GM10248 (cell line): ENCODE results near the gene SUSD3.

Experiments used
- CTCF ChIA-PET: fragments of 300-600 bp; sonication (Branson Sonifier 250); formaldehyde crosslinking; extraction: SDS; loops from one replicate; lab custom pipeline; 2021; ENCODE audit warnings: antibody characterized with exemption; lab: Yijun Ruan, JAX
- POLR2A ChIA-PET: fragments of 350-650 bp; sonication (Branson Sonifier 250); formaldehyde crosslinking; extraction: SDS; loops from one replicate; lab custom pipeline; 2020; ENCODE audit warnings: antibody characterized with exemption; lab: Yijun Ruan, JAX
- DNase-seq: peaks from one replicate; pipeline ENCODE4 v3.0.0; 2012; ENCODE audit errors: extremely low spot score
- TF ChIP-seq, protein P1 (sequence below): IDR thresholded peaks from 2 replicates; pipeline ENCODE4 v1.5.1; 2012; ENCODE audit warnings: mild to moderate bottlenecking, low read depth; ENCODE audit errors: extremely low read depth, missing control alignments, control extremely low read depth

The SUSD3 gene

DNA sequence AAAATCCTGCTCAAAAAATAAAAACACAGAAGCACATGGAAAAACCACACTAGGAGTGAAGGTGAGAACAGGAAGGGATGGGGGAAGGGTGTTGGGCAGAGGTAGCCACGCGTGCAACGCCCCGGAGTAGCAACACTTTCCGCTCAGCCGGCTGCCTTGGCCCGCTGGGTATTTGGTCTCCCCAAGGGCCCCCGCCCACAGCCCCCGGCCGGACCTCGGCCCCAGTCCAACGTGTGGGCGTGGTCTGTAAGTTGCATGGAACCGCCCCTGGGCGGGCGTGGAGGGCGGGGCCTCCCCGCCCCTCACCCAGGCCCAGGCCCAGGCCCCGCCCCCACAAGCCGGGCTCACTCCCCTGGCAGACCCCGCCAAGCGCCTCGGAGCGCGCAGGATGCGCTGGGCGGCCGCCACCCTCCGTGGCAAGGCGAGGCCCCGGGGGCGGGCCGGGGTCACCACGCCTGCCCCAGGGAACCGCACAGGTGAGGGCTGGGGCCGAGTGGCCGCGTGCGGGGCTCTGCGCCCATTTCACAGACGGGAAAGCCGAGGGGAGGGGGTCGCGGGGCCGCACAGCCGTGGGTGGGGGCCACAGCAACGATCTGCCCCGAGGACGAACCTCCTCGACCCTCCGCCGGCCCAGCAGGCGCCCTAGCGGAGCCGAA lies at the start of gene SUSD3:
SUSD3 (plus strand) TSS at position 347 of the 656 bp plus-strand sequence; CDS start at position 389, 42 bp downstream.
- ChIA-PET CTCF (interaction anchor here (0.9 to 2.5 kb wide), 3 partner anchors 33 to 55 kb away, joined by 3 to 9 read pairs (median 5); no protein-coding TSS in a partner anchor), POLR2A (no interaction called here)
- TF ChIP-seq, protein P1, sequence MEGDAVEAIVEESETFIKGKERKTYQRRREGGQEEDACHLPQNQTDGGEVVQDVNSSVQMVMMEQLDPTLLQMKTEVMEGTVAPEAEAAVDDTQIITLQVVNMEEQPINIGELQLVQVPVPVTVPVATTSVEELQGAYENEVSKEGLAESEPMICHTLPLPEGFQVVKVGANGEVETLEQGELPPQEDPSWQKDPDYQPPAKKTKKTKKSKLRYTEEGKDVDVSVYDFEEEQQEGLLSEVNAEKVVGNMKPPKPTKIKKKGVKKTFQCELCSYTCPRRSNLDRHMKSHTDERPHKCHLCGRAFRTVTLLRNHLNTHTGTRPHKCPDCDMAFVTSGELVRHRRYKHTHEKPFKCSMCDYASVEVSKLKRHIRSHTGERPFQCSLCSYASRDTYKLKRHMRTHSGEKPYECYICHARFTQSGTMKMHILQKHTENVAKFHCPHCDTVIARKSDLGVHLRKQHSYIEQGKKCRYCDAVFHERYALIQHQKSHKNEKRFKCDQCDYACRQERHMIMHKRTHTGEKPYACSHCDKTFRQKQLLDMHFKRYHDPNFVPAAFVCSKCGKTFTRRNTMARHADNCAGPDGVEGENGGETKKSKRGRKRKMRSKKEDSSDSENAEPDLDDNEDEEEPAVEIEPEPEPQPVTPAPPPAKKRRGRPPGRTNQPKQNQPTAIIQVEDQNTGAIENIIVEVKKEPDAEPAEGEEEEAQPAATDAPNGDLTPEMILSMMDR: no peak
- peak; percentile 93 for DNase-seq

DNA sequence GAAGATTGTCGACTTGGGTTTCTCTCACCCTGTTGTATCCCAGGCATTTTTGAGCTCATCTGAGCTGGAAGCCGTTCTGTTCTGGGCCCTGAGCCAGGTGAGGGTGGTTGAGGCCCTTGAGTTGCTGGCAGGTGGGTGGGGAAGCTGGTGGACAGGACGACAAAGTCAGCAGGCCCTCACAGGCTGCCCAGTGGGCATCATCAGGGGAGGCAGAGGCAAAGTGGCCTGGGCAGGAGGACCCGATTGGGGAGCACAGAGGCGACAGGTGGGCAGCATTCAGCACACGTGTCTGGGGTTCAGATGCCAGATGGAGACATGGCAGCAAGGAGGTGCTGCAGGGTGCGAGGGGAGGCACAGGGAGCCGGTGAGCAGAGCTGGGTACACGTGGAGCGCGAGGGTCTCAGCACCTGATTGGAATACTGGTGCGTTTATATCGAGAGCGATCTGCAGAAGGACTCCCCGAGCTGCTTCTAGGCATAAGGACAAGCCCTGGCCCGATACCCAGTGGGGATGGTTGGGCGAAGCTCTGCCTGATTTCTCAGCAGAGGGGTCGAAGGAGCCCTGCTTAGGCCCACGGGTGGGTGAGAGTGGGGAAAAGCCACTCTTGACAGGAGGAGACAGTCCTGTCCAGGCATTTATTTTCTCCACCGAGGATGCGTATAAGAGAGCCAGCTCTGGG lies 49.0 kb upstream of the SUSD3 start:
- POLR2A ChIA-PET: no interaction called here

DNA sequence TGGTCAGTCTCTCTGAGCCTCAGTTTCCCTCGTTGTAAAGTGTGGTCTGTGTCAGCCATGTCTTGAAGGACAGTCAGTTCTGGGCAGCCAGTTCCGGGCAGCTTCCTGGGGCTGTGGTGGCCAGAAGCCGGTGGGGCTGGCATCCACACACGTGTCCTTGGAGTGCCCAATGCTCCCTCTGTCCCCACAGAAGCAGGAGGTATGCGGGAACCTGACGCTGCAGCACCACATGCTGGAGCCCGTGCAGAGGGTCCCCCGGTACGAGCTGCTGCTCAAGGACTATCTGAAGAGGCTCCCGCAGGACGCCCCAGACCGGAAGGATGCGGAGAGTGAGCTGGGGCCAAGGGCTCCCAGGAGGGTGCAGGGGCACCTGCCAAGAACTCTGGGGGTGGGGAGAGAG lies 48.4 kb upstream of the SUSD3 start:
- ChIA-PET CTCF (interaction anchor here (0.9 kb wide), 1 partner anchor 22 kb away, joined by 4 read pairs; no protein-coding TSS in a partner anchor), POLR2A (no interaction called here)
- TF ChIP-seq, protein P1: no peak
- no peak for DNase-seq

More for the DNA sequence above, 49.0 kb upstream of the SUSD3 start:
- peak; percentile 6 for DNase-seq
- CTCF ChIA-PET: no interaction called here
- TF ChIP-seq, protein P1: no peak

DNA sequence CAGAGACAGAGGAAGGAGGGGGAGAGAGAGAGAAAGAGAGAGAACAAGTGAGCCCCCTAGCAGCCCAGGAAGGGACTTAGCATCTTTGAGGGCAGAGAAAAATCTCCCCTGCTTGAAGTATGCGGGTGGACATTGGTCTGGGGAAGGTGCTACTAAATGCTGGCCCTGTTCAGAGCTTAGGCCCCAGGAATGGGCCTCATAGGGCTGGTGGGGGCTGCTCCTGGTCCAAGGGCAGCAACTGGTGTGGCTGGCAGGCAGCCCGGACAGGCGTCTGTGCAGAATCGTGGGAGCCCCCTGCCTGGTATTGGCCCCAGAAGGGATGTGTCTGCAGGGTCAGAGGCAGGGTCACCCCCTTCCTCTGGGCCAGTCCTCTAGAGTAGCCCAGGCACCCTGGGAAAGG lies 47.8 kb upstream of the SUSD3 start:
- no peak for DNase-seq
- CTCF ChIA-PET: interaction anchor here (0.9 kb wide), 1 partner anchor 23 kb away, joined by 4 read pairs; no protein-coding TSS in a partner anchor
- TF ChIP-seq, protein P1: no peak
- POLR2A ChIA-PET: no interaction called here

DNA sequence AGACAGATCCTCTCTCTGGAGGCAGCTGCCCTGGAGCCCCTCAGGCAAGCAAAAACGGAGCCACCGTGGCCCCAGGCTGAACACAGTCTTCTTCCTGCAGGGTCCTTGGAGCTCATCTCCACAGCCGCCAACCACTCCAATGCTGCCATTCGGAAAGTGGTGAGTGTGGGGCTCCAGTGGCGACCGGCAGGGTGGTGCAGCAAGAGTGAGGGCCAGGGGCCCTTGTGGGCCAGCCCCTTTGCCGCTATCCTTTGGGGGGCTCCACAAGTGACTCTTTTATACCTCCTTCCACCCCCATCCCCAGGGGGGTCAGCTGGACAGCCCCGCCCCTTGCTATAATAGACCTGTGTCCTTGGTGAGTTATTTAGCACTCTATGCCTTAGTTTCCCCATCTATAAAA lies 47.4 kb upstream of the SUSD3 start:
- ChIA-PET POLR2A (no interaction called here), CTCF (interaction anchor here (0.9 kb wide), 1 partner anchor 23 kb away, joined by 4 read pairs; no protein-coding TSS in a partner anchor)
- TF ChIP-seq, protein P1: no peak
- no peak for DNase-seq

DNA sequence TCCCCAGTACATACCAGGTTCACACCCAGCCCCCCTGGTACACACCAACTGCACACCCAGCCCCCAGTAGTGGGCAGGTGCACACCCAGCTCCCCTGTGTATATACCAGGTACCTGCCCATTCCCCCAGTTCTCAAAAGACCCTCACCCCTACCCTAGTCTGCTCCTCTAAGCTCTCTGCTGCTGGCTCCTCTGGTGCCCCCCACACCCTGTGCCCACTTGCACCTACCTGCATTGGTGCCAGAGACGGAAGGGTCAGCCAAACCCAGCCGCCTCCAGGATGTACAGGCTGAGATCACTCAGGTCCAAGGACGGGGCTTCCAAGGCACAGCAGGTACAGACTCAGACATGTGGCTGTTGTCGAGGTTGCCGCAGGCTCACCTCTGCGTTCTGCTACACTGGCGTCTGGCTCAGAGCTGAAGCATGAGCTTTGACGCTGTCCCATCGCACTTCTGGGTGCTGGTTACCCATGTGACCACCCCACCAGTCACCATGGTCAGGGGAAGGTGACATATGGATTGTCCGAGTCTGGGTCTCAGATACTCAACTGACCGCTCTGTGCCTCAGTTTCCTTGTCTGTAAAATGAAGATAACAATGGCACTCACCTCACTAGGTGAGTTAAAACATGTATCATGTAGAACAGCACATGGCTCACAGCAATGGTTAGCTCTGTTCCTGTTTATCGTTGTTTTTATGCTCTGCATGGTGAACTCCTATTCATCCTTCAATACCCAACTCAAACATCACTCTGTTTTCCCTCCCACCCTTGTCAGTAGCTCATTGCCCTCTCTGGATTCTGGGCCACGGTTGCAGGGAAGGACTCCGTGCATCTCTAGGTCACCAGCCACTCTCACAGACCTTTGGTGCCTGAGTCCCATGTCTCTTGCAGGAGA lies 45.3 kb upstream of the SUSD3 start:
- no peak for DNase-seq
- ChIA-PET CTCF (interaction anchor here (1.1 to 6.7 kb wide), 2 partner anchors 10 to 56 kb away, joined by 3 to 59 read pairs; no protein-coding TSS in a partner anchor), POLR2A (no interaction called here)
- TF ChIP-seq, protein P1: no peak
